HG03520 (cell line): ENCODE results near the gene IPO4.

Source experiments
- ATAC-seq: cut with Tn5 transposase; IDR thresholded peaks from one replicate; pipeline ENCODE4 v1.9.1; 2021; ENCODE audit warnings: mild to moderate bottlenecking, moderate library complexity; ENCODE audit not compliant: unreplicated experiment

Gene IPO4

DNA sequence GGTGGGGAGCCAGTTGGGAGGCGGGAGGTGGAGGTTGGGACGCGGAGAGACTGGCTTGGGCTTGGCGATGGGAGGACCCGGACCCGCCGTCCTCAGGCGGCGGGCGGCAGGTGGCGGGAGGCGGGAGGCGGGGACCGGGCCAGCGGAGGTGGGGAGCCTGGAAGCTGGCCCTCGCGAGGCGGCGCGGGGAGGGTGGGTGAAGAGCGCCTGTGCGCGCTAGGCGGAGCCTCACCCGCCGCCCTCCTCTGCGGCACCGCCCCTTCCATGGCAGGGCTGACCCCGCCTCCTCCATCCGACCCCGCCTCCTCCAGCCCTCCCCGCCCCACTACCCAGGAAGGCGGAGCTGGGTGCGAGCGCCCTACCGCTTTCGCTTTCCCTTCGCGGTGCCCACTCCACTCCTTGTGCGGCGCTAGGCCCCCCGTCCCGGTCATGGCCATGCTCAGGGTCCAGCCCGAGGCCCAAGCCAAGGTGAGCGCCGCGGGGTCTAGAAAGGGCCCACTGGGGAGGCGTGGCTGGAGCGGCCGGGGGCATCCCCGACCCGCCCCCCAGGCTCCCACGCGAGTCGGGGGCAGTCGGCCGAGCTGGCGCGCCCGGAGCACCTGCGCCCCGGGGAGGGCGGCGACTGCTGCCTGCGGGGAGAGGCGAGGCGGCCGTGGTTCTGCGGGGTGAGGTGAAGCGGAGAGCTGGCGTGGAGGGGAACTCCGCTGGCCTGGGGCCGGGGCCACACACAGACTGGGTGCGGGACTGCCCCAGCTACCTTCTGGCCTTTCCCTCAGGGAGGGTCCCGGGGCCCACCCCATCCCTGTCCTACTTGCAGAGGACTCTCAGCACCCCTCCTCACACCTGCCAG, 52.6 kb downstream of the IPO4 start, which contains the start of gene PSME1:
TSS of gene PSME1 (plus strand) at position 361 of the 850 bp plus-strand sequence. CDS start at position 430, 69 bp downstream.
- peak; percentile 84 for ATAC-seq

DNA sequence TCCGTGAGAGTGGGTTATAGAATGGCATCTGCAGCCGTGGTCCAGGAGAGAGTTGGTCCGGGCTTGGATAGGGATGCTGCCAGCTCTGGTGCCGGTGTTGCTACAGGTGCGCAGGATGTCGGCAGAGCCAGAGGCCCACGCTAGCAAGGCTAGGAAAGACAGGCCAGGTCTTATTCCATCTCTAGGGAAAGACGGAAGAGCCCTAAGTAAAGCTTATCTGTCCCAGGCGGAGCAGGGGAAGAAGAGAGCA, 53.1 kb downstream of the IPO4 start:
- ATAC-seq, result no peak

DNA sequence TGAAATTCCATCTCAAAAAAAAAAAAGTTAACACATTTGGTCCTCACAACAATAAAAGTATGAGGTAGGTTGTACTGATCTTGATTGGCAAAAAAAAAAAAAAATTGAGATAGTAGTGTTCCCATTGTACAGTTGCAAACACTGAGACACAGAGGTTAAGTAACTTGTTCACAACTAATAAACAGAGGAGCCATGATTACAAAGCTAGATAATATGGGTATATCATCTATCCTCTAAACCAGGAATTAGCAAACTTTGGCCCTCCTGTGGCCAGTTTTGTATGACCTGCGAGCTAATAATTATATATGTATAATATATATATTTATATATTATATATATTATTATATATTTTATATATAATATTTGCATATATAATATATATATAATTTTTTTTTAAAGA, 54.9 kb downstream of the IPO4 start:
- no peak for ATAC-seq

- no peak for ATAC-seq
Observed at GRCh38 chr14:24132976-24133375, 55.6 kb downstream of the IPO4 start.

- no peak for ATAC-seq
Observed at GRCh38 chr14:24132061-24132685, 56.4 kb downstream of the IPO4 start.

DNA sequence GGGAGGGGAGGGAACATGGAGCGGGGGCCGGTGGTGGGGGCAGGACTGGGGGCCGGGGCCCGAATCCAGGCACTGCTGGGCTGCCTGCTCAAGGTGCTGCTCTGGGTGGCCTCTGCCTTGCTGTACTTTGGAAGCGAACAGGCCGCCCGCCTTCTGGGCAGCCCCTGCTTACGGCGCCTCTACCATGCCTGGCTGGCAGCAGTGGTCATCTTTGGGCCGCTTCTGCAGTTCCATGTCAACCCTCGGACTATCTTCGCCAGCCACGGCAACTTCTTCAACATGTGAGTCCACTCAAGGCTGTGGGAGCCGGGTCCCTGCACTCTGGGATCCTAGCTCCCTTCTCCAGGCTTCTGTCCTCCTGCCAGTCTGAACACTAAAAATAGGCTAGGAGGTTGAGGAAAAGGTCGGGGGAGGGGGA, 57.1 kb downstream of the IPO4 start:
- no peak for ATAC-seq

- no peak for ATAC-seq
Observed at GRCh38 chr14:24130717-24131548, 57.7 kb downstream of the IPO4 start.

DNA sequence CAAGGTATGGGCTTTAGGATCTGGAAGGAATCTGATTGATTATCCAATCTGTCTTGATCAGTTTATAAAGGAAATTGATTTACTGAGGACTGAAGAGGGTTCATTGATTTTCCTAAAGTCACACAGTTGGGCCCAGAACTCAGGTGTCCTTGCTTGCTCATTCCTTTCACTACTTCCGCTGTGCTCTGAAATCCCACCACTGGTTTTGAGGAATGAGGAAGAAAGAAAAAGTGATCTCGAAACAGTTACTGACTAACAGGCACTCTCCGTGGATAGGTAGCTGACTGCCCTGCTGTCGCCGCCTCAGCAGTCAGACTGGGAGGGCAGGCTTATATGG, 58.3 kb downstream of the IPO4 start, which contains the start of gene FITM1:
TSS of gene FITM1 (plus strand) at position 280 of the 337 bp plus-strand sequence. CDS start 905 bp downstream, outside the sequence.
- no peak for ATAC-seq
